SIG-M5 (cell line): ENCODE measurements around the gene MRGPRD.

Source experiments
- DNase-seq: peaks from one replicate; lab custom pipeline; 2025; lab: John Stamatoyannopoulos, UW

The MRGPRD gene, protein sequence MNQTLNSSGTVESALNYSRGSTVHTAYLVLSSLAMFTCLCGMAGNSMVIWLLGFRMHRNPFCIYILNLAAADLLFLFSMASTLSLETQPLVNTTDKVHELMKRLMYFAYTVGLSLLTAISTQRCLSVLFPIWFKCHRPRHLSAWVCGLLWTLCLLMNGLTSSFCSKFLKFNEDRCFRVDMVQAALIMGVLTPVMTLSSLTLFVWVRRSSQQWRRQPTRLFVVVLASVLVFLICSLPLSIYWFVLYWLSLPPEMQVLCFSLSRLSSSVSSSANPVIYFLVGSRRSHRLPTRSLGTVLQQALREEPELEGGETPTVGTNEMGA

GRCh38 chr11:68980776-68981065 lies at the start of gene MRGPRD:
MRGPRD (minus strand) TSS chr11:68980986; CDS start chr11:68980986, 0 bp downstream.
- no peak for DNase-seq

DNA sequence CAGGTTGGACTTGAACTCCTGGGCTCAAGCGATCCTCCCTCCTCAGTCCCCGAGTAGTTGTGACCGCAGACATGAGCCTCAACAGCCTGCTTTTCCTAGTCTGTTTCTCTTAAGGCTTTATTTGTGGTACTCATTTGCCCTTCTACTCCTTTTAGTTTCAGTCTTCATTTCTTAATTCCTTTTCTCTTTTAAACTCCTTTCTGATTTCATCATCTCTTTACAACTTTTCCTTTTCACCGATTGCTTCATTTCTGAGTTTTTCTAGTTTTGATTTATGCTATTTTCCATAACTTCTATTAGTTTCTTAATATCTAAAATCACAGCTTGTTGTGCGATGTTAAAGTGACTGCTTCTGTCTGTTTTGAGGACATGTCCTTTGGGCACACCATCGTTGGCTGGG lies 49.5 kb upstream of the MRGPRD start:
- DNase-seq: no peak

DNA sequence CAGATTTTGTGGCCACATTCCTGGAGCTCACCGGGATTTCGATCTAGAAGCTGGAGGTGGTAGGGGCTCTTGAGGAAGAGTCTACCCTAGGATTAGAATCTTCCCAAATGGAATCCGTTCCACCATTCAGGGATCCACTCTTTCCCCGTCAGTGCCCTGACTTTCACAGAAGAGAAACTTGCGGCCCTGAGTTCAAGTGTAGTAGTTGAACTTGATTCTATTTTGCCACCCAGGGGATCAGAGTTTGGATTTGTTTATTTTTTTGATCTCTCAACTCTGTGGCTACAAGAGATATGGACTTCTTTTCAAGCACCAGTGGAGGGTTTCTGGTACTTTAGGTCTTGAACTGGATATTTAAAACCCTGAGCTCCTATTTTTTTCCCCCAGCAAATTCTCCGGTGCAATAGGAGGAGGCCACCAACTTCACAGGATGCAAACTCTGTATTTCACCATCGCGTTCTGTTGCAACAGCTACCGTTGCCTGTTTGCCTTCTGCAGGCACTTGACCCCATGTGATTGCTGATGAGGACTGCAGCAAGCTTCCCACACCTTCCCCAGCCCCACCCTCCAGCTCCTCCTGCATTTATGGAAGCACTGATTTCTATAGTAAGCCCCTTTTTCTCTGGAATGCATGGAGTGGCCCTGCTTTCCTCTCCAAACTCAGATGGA lies 47.1 kb upstream of the MRGPRD start:
- no peak for DNase-seq

GRCh38 chr11:69024509-69024908 lies 43.7 kb upstream of the MRGPRD start:
- no peak for DNase-seq

- DNase-seq: no peak
Measured at GRCh38 chr11:69022260-69022659, 41.5 kb upstream of the MRGPRD start.

DNA sequence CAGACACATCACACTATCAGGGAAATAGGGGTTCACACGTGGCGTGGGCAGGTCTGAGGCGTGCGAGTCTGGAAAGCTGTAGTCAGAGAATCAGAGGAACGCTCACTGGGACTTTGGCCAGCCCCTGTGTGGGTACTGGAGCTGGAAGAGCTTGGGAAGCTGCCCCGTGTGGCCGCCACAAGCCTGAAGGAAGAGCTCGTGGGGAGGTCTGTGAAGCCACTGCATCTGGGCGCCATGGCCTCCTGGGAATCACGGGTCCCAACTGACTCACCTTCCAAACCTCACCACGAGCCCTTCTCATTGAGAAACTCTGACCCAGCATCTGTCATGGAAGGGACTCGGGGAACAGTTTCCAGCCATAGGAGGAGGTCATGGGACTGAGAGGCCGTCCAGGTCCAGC lies 38.1 kb upstream of the MRGPRD start:
- DNase-seq: no peak

DNA sequence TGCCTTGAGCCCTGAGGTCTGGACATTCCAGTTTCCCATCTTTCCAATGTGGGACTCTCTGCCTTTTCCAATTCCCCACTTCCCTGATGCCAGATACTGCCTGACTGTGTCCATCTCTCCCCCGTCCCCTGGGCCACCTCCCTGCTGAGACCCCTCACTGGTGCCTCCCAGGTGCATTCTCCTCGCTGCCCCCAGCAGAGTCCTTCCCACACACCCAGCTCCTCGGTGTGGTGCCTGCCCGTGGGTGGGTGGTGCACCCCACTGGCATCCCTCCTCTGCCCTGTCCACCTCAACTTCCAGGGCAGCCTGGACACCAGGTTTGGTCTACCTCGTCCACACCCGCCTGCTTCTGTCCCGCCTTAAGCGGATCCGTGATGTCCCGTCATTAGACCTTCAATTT lies 37.2 kb upstream of the MRGPRD start:
- DNase-seq: no peak

DNA sequence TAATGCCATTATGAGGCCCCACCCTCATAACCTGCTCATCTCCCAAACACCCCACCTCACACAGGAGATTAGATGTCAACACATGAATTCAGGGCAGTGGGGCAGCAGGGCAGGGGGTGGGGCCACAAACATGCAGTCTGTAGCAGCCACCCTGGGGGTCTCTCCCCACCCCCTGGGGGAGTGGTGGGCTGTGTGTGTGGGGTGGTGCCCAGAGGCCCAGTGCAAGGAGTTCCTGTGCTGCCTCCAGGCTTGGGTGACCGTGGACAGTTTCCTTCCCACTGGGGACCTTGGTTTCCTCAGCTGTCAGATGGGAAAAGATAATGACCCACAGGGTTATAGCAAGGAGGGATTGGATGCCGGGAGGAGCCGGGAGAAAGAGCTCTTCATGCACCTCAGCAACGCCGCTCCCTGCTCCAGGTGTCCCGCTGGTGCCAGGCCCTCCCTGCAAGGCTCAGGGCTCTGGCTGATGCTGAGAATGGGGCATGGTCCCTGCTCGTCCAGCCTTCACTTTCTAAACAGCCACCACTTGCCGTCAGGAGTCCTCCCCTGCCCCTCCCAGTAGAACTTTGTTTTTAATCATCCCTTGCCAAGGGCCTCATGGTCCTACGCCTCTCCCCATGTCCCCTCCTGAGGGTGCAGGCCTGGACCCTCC lies 34.2 kb upstream of the MRGPRD start:
- no peak for DNase-seq

GRCh38 chr11:69014084-69014851 lies 33.5 kb upstream of the MRGPRD start:
- no peak for DNase-seq

GRCh38 chr11:69013009-69013951 lies 32.5 kb upstream of the MRGPRD start, which contains the start of gene MRGPRF:
MRGPRF (minus strand) TSS chr11:69013246; CDS start chr11:69009901, 3,345 bp downstream.
- DNase-seq: no peak

DNA sequence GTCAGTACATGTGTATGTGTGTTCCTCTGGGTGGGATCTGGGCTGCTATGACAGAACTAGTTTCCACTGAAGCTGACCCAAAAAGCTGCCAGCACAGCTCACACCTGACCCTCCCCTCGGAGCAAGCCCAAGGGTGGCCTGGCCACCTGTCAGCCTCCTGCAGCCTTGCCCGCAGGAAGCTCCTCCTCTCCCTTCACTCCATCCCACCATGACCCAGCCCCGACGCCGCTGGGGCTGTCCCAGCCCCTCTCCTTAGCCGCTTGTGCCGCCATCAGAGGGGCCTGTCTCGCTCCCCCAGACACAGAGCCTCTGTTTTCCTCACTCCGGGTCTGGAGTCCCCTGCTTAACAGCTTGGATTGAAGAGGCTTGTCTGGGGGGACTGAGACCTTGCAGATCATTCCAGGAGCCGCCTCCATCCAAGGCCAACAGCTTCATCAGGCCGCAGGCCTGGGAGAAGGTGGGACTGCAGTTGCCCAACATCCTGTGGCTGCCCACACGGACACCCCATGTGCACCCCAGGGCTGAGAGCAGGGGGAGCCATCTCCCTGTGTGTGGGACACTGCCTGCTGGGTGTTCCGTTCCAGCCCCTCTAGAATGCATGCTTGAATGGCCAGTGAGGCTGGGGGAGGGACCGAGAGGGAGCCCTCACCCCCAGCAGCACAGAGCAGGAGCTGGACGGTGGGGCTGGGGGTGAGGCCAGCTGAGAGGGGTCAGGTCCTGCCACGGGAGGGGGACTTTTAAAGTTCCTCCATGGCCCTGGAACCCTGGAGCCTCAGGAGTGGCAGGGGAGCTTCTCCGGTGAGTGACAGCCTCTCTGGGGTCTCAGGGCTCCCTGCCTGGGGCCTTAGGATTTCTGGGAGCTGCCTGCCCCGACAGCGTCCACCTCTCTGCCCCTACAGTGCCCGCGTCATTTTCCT lies 31.6 kb upstream of the MRGPRD start:
- DNase-seq: no peak

DNA sequence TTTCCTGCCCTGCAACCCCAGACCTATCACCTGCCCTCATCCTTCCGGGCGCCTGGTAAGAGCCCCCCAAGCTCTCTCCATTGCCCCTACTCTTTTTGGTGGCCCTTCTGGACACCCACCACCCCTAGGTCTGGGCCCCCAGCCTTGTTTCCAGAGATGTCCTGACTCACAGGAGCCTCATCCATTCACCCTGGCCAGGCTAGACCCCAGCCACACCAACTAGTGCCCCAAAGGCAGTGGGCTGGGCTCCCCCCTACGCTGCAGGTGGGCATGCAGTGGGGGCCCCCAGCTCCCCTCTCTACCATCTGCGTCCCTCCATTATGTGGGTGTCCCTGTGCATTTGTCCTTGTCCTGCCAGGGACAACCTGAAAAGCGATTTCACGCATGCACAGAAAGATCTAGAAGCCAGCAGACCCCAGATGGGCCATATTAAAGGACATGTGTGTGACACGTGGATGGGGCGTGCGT lies 30.9 kb upstream of the MRGPRD start:
- no peak for DNase-seq

DNA sequence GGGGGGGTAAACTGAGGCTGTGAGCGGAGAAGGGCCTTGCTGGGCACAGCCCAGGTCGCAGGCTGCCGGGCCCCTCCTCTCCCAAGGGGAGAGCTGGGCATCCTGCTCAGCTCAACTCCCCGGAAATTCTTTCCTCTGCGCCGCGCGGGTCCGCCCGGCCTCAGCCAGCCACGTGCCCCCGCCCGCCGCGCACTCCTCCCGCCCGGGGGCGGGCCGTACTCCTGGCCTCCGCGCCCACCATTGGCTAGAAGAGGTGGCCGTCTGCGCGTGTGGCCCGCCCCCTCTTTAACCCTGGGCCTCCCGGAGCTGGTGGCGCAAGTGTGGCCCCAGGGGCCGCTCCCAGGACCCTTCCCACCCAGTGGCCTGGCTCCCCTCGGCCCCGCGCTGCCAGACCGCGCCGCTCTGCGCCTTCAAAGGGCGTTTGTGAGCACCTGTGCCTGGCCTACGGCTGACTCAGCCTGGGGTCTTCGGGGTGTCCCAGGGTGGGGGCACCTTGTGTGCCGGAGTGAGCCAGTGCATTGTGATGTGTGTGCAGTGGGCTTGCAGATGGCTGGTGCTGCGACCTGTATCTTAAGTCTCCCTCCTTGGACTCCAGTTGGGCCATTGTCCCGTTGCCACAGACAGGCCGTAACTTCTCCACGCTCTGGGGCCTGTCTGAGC lies 30.3 kb upstream of the MRGPRD start:
- no peak for DNase-seq

DNA sequence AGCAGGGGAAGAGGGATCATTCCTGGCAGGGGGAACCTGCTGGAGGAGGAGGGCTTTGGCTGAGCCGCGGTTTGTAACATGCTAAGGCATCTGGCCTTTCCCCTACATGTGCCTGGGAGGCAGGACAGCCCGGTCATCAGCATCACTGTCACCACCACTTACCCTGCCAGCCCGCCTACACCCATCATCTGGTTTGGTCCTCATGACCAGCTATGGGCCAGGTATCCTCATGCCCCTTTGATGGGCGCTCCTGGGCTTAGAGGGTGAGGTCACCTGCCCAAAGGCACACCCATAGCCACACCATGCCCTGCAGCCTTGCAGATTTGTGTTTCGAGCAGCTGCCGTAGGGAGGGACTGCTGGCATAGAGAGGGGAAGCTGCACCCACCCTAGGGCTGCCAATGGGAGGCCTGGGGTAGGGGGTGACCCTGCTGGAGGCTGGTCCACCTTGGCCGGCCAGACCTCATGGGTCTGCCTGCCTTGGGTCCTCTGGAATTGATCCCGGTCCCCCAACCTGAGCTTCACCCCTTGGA lies 29.6 kb upstream of the MRGPRD start:
- no peak for DNase-seq

GRCh38 chr11:69009441-69010211 lies 28.8 kb upstream of the MRGPRD start:
- DNase-seq: no peak

DNA sequence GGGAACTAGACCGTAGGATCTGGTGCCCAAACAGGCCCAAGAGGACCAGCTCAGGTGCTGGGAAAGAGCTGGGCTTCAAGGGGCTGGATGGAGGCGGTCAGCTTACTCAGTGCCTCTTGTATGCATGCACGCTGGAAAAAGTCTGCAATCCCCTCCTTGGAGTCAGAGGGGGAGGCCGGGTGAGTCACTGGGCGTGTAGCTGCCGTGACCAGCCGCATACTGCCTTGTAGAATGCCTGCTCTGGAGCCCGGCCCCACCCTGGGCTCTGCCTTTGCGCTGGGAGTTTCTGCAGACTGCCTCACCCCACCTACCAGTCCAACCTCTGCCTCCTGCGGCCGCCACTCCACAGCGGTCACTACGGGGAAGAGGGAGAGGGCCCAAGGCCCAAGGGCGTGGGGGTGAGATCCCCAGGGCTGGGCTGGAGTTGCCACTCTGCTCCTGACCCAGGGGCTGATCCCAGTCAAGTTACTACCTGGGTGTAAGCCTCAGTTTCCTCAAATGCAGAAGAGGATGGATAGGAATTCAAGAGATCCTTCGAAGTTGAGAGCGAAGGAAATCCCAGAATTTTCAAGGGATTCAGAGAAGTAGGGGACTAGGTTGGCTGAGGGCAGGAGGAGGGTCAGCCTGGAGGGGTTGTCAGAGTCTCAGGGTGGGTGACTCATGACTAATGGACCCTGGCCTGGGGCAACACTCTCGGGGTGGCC lies 28.1 kb upstream of the MRGPRD start:
- DNase-seq: no peak

- DNase-seq: no peak
Measured at GRCh38 chr11:69007975-69008381, 27.2 kb upstream of the MRGPRD start.

GRCh38 chr11:69006816-69007215 lies 26.0 kb upstream of the MRGPRD start:
- no peak for DNase-seq
